IMR-90 (cell line): ENCODE results near the gene TIE1. TPM values are rescaled to one million over a fixed set of nuclear protein-coding genes. Genes with fewer than 3 reads are reported as not detected.
A peak's percentile ranks its signal among the peaks of the same experiment; 100 is the strongest.

Experiments used
- ATAC-seq: fragments of 200-7000 bp; cut with Tn5 transposase; 2 replicates; pipeline ENCODE4 v1.9.1; 2020; ENCODE audit warnings: low read depth, mild to moderate bottlenecking, moderate library complexity
- BruUV-seq: library from RNA; stranded (reverse); fragments of 400-500 nt; replicated peaks from 2 replicates; lab custom pipeline; 2021; lab: Mats Ljungman, UMichigan
- CTCF ChIA-PET: fragments of 300-600 bp; formaldehyde crosslinking; extraction: SDS; loops from one replicate; lab custom pipeline; 2021; ENCODE audit warnings: antibody characterized with exemption; lab: Yijun Ruan, JAX
- POLR2A ChIA-PET: fragments of 300-600 bp; sonication (Branson Sonifier 250); formaldehyde crosslinking; loops from one replicate; lab custom pipeline; 2022; ENCODE audit warnings: antibody characterized with exemption; ENCODE audit not compliant: unreplicated experiment; lab: Charles Lee
- DNase-seq: peaks from one replicate; pipeline ENCODE4 v3.0.0; 2013
- H2AFZ ChIP-seq: replicated peaks from 2 replicates; pipeline ENCODE3; 2013; ENCODE audit warnings: low read length, mild to moderate bottlenecking; ENCODE audit not compliant: poor library complexity
- H2AK5ac ChIP-seq: 2 replicates; pipeline ENCODE4 v1.6.1; 2013; ENCODE audit warnings: low read depth, low read length, inconsistent platforms
- H2AK9ac ChIP-seq: replicated peaks from 2 replicates; pipeline ENCODE3; 2013; ENCODE audit warnings: mild to moderate bottlenecking, low read depth, low read length, moderate library complexity; ENCODE audit not compliant: poor library complexity
- H2BK120ac ChIP-seq: 2 replicates; pipeline ENCODE4 v1.6.1; 2013; ENCODE audit warnings: low read depth, low read length, inconsistent platforms
- H2BK15ac ChIP-seq: 3 replicates; pipeline ENCODE4 v1.6.1; 2013; ENCODE audit warnings: low read depth, low read length, inconsistent platforms
- H2BK20ac ChIP-seq: 2 replicates; pipeline ENCODE4 v1.6.1; 2013; ENCODE audit warnings: low read depth, mild to moderate bottlenecking, inconsistent platforms, low read length, moderate library complexity
- H2BK5ac ChIP-seq: 2 replicates; pipeline ENCODE4 v1.6.1; 2013; ENCODE audit warnings: mild to moderate bottlenecking, low read depth, low read length, inconsistent platforms; ENCODE audit not compliant: poor library complexity, severe bottlenecking
- H3K14ac ChIP-seq: replicated peaks from 2 replicates; pipeline ENCODE4 v1.6.1; 2013; ENCODE audit warnings: low read depth, low read length, inconsistent platforms
- H3K18ac ChIP-seq: 2 replicates; pipeline ENCODE4 v1.6.1; 2013; ENCODE audit warnings: low read depth, low read length, control low read depth
- H3K23ac ChIP-seq: 2 replicates; pipeline ENCODE4 v1.6.1; 2013; ENCODE audit warnings: low read depth, low read length, inconsistent platforms
- H3K27ac ChIP-seq: 2 replicates; pipeline ENCODE4 v1.5.1; 2013; ENCODE audit warnings: mild to moderate bottlenecking, control low read depth, low read length; ENCODE audit not compliant: insufficient read depth
- H3K27me3 ChIP-seq: 2 replicates; pipeline ENCODE4 v1.6.1; 2013; ENCODE audit warnings: low read length; ENCODE audit not compliant: control insufficient read depth, insufficient read depth
- H3K36me3 ChIP-seq: 2 replicates; pipeline ENCODE4 v1.6.1; 2013; ENCODE audit warnings: low read length, mixed read lengths; ENCODE audit not compliant: control insufficient read depth, insufficient read depth
- H3K4ac ChIP-seq: 2 replicates; pipeline ENCODE4 v1.6.1; 2013; ENCODE audit warnings: low read depth, low read length, inconsistent platforms
- H3K4me1 ChIP-seq: 2 replicates; pipeline ENCODE4 v1.6.1; 2013; ENCODE audit warnings: low read length, mixed read lengths; ENCODE audit not compliant: control insufficient read depth, insufficient read depth
- H3K4me2 ChIP-seq: 2 replicates; pipeline ENCODE4 v1.6.1; 2013; ENCODE audit warnings: low read depth, mild to moderate bottlenecking, control low read depth, low read length, moderate library complexity
- H3K4me3 ChIP-seq: 2 replicates; pipeline ENCODE4 v1.5.1; 2013; ENCODE audit warnings: low read depth, mild to moderate bottlenecking, control low read depth, low read length, moderate library complexity; ENCODE audit not compliant: insufficient read depth
- H3K56ac ChIP-seq: 2 replicates; pipeline ENCODE4 v1.6.1; 2013; ENCODE audit warnings: low read length, inconsistent platforms; ENCODE audit not compliant: insufficient read depth; ENCODE audit errors: extremely low read depth
- H3K79me1 ChIP-seq, 2 experiments: 2 replicates each; pipeline ENCODE4 v1.6.1; 2013; ENCODE audit warnings: low read length in 2 of 2, inconsistent platforms in 1 of 2, low read depth in 1 of 2
- H3K9ac ChIP-seq: 2 replicates; pipeline ENCODE4 v1.6.1; 2013; ENCODE audit warnings: low read depth, low read length, control low read depth
- H3K9me1 ChIP-seq: 2 replicates; pipeline ENCODE4 v1.6.1; 2013; ENCODE audit warnings: low read length, inconsistent platforms; ENCODE audit not compliant: insufficient read depth
- H3K9me3 ChIP-seq: 2 replicates; pipeline ENCODE4 v1.6.1; 2013; ENCODE audit warnings: low read length; ENCODE audit not compliant: control insufficient read depth, insufficient read depth
- H4K20me1 ChIP-seq: 2 replicates; pipeline ENCODE4 v1.6.1; 2013; ENCODE audit warnings: low read length, inconsistent platforms; ENCODE audit not compliant: insufficient read depth
- H4K5ac ChIP-seq: 2 replicates; pipeline ENCODE4 v1.6.1; 2013; ENCODE audit warnings: mild to moderate bottlenecking, low read depth, low read length, control low read depth
- H4K8ac ChIP-seq, 2 experiments: 2 replicates each; pipeline ENCODE4 v1.6.1; 2013; ENCODE audit warnings: low read depth in 2 of 2, low read length in 2 of 2, control low read depth in 1 of 2, inconsistent platforms in 1 of 2
- H4K91ac ChIP-seq: 2 replicates; pipeline ENCODE4 v1.6.1; 2013; ENCODE audit warnings: low read depth, low read length, inconsistent platforms; ENCODE audit not compliant: insufficient read depth
- MAZ ChIP-seq: IDR thresholded peaks from 2 replicates; pipeline ENCODE4 v1.6.1; 2012; ENCODE audit warnings: low read depth, mild to moderate bottlenecking, low read length, improper control_type of control experiment, moderate library complexity, borderline replicate concordance
- RFX5 ChIP-seq: IDR thresholded peaks from 2 replicates; pipeline ENCODE4 v1.8.0; 2012; ENCODE audit warnings: low read depth, mild to moderate bottlenecking, low read length, moderate library complexity
- SMC3 ChIP-seq: fragments of 150-350 bp; IDR thresholded peaks from 2 replicates; pipeline ENCODE4 v1.6.1; 2016; ENCODE audit warnings: low read depth, mild to moderate bottlenecking, antibody characterized with exemption, low read length, moderate library complexity
- whole genome bisulfite sequencing, 2 experiments: methylation state at CpG; one replicate each; pipeline versions ENCODE4 v1.1.5 to v1.1.7; 2013; ENCODE audit warnings: missing lambda C conversion rate in 2 of 2; ENCODE audit not compliant: insufficient read length in 1 of 2; ENCODE audit errors: extremely low coverage in 2 of 2; 5-methylcytosine and 5-hydroxymethylcytosine counted together
- dilution Hi-C: fragments of 300-500 bp; cut with HindIII; formaldehyde crosslinking; loops from one replicate; pipeline ENCODE4 v1.14.3; 2018; ENCODE audit warnings: low sequenced_read_pairs; ENCODE audit not compliant: unreplicated experiment
- in situ Hi-C: fragments of 300-500 bp; cut with MboI; formaldehyde crosslinking; loops from 3 replicates; pipeline ENCODE4 v1.14.3; 2019; ENCODE audit warnings: low sequenced_read_pairs, inconsistent platforms, mixed read lengths
- intact Hi-C: fragments of 100-400 bp; cut with micrococcal nuclease; formaldehyde crosslinking; loops from 2 replicates; pipeline ENCODE4 v1.10.0; 2022
- microRNA-seq, 2 experiments: library from miRNA; stranded (forward) in 1 of 2; unstranded in 1 of 2; fragments of 10-50 nt in 1 of 2; fragments of <30 nt in 1 of 2; gene quantifications in 1 of 2; microRNA quantifications in 1 of 2; one replicate each; pipeline versions ENCODE3 to v1.1.0; 2013 to 2020; ENCODE audit not compliant: insufficient read depth in 1 of 2, insufficient read length in 1 of 2, unreplicated experiment in 1 of 2
- polyA plus RNA-seq, 3 experiments: library from polyadenylated mRNA; depleted of rRNA; stranded (reverse); fragments of >200 nt; gene quantifications; 2 replicates each; pipeline ENCODE4 v1.2.3, GENCODE V29; 2012; ENCODE audit warnings: low replicate concordance in 1 of 3
- total RNA-seq: library from RNA; depleted of rRNA; stranded (reverse); fragments of >200 nt; gene quantifications from 2 replicates; pipeline ENCODE4 v1.2.3, GENCODE V29; 2012; rRNA removed
- TF ChIP-seq, protein P1 (sequence below): fragments of 150-350 bp; IDR thresholded peaks from 2 replicates; pipeline ENCODE4 v1.6.1; 2017; ENCODE audit warnings: mild to moderate bottlenecking, antibody characterized with exemption, low read length, low read depth

The TIE1 gene
- total and polyA plus RNA-seq, 2 of the 4 experiments (the other 2 are of a cell fraction): 2.3 to 7.5 TPM

DNA sequence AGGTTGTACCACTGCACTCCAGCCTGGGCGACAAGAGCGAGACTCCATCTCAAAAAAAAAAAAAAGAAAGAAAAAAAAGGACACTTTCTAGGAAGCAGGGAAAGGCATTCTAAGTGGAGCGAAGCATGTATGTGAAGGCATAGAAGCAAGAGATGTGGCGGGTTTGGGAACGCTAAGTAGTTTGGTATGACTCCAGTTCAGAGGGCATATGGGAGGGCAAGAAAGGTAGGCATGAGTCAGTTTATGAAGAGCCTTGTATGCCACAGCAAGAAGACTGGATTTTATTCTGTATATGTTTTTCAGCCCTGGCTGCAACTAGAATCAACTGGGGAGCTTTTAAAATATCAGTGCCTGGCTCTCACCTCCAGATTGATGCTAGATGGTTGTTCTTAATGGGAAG, 71.4 kb downstream of the TIE1 start:
- Histone ChIP-seq H4K5ac (peak overlapping the region; percentile 18; the same call in 1 of the 2 replicates), H2AK5ac (peak overlapping the region; percentile 84), H3K79me1 (peaks cover 29 to 70% of the 10 kb centered on the region in 2 experiments), H3K27me3 (no peaks in the 10 kb centered on the region), H3K9me1 (peaks cover 10% of the 10 kb centered on the region), H2AK9ac (peak overlapping the region; percentile 63), H3K36me3 (0 out of 2 replicates have a peak, but pooled peaks cover 7% of the 10 kb centered on the region), H2BK120ac (peak overlapping the region; percentile 87), H3K14ac (peak overlapping the region; percentile 77; the same call in 1 of the 2 replicates), H3K9me3 (no peaks in the 10 kb centered on the region), H2BK15ac (peak overlapping the region; percentile 97; the same call in 1 of the 3 replicates), H2AFZ (no peak overlapping the region), H3K4me1 (peaks cover 13% of the 10 kb centered on the region), H3K18ac (no peak overlapping the region; the same call in 1 of the 2 replicates), H3K4me2 (no peak overlapping the region), H2BK5ac (peak overlapping the region; percentile 84), H3K27ac (no peak overlapping the region), H4K91ac (peak overlapping the region; percentile 92), H3K56ac (no peak overlapping the region), H3K4ac (peak overlapping the region; percentile 92), H3K9ac (no peak overlapping the region), H4K8ac (peak overlapping the region; percentile 94 to 96), H4K20me1 (peaks cover 3% of the 10 kb centered on the region), H2BK20ac (peak overlapping the region; percentile 80; the same call in 1 of the 2 replicates), H3K23ac (no peak overlapping the region), H3K4me3 (no peak overlapping the region)
- in situ Hi-C loops (no loop called here), dilution Hi-C loops (no loop called here), intact Hi-C loops (no loop called here)
- peak; percentile 57 for DNase-seq
- ATAC-seq: no peak
- POLR2A ChIA-PET: interaction anchor here (0.7 kb wide), 1 partner anchor 952 kb away, joined by 14 read pairs; no protein-coding TSS in a partner anchor
- CTCF ChIA-PET: interaction anchor here (0.6 kb wide), 1 partner anchor 796 kb away, joined by 3 read pairs; no protein-coding TSS in a partner anchor
- 83% methylated on average over 2 of the region's 5 CpGs; no CpG with 5 or more reads in 1 of the 2 experiments for WGBS, 2 experiments
- no TSS peak for BruUV-seq
- TF ChIP-seq MAZ: no peak
- TF ChIP-seq RFX5: no peak
- TF ChIP-seq, protein P1, sequence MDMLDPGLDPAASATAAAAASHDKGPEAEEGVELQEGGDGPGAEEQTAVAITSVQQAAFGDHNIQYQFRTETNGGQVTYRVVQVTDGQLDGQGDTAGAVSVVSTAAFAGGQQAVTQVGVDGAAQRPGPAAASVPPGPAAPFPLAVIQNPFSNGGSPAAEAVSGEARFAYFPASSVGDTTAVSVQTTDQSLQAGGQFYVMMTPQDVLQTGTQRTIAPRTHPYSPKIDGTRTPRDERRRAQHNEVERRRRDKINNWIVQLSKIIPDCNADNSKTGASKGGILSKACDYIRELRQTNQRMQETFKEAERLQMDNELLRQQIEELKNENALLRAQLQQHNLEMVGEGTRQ: no peak
- no peak for TF ChIP-seq SMC3

Small RNA genes lying within 50 kb of the gene (microRNA-seq; reads per million reads assigned to microRNA genes)
- gene MIR6734 (ENCODE audit: unreplicated experiment): 2.9 reads per million

Other genes with a start within 250 kb of the TIE1 start
- gene EBNA1BP2, start 128.7 kb upstream of the TIE1 start, total RNA-seq: 135 and 173 TPM in 2 replicates
- 79.0 and 82.8 TPM in 2 replicates for gene EBNA1BP2, start 128.7 kb upstream of the TIE1 start, polyA plus RNA-seq (2012; rRNA removed)
- gene CFAP57, start 128.7 kb upstream of the TIE1 start, total RNA-seq: 0.28 and 0.36 TPM in 2 replicates
- 0.19 and 0.29 TPM in 2 replicates for gene CFAP57, start 128.7 kb upstream of the TIE1 start, polyA plus RNA-seq (2012; rRNA removed)
- gene TMEM125, start 31.0 kb upstream of the TIE1 start, total RNA-seq: under 0.01 TPM in 1 of 2 replicates, not detected in the other
- 0.03 and 0.10 TPM in 2 replicates for gene TMEM125, start 31.0 kb upstream of the TIE1 start, polyA plus RNA-seq (2012; rRNA removed)
- gene C1orf210, start 15.4 kb upstream of the TIE1 start, total RNA-seq: not detected in 2 replicates
- not detected in 2 replicates for gene C1orf210, start 15.4 kb upstream of the TIE1 start, polyA plus RNA-seq (2012; rRNA removed)
- gene MPL, start 36.8 kb downstream of the TIE1 start, total RNA-seq: not detected in 2 replicates
- 0.12 TPM in 1 of 2 replicates, not detected in the other for gene MPL, start 36.8 kb downstream of the TIE1 start, polyA plus RNA-seq (2012; rRNA removed)
- gene CDC20, start 58.0 kb downstream of the TIE1 start, total RNA-seq: 78.0 and 103 TPM in 2 replicates
- 107 and 115 TPM in 2 replicates for gene CDC20, start 58.0 kb downstream of the TIE1 start, polyA plus RNA-seq (2012; rRNA removed)
- 66.4 and 88.9 TPM in 2 replicates for gene ELOVL1, start 67.0 kb downstream of the TIE1 start, total RNA-seq
- 203 and 211 TPM in 2 replicates for gene ELOVL1, start 67.0 kb downstream of the TIE1 start, polyA plus RNA-seq (2012; rRNA removed)
- gene MED8, start 88.8 kb downstream of the TIE1 start, total RNA-seq: 114 and 120 TPM in 2 replicates
- gene MED8, start 88.8 kb downstream of the TIE1 start, polyA plus RNA-seq (2012; rRNA removed): 53.7 and 61.1 TPM in 2 replicates
- gene SZT2, start 88.9 kb downstream of the TIE1 start, total RNA-seq: 9.5 and 9.7 TPM in 2 replicates
- gene SZT2, start 88.9 kb downstream of the TIE1 start, polyA plus RNA-seq (2012; rRNA removed): 14.3 and 15.7 TPM in 2 replicates
- 21.5 and 25.0 TPM in 2 replicates for gene HYI, start 152.9 kb downstream of the TIE1 start, total RNA-seq
- 53.7 and 66.7 TPM in 2 replicates for gene HYI, start 152.9 kb downstream of the TIE1 start, polyA plus RNA-seq (2012; rRNA removed)
- 25.8 and 27.8 TPM in 2 replicates for gene PTPRF, start 229.9 kb downstream of the TIE1 start, total RNA-seq
- 92.3 and 103 TPM in 2 replicates for gene PTPRF, start 229.9 kb downstream of the TIE1 start, polyA plus RNA-seq (2012; rRNA removed)